Mammary epithelial cell (primary cell): ENCODE data around the gene RDH13.

Experiments used
- EZH2 ChIP-seq: IDR thresholded peaks from 2 replicates; pipeline ENCODE4 v1.6.1; 2012; ENCODE audit warnings: low read length, inconsistent platforms, borderline replicate concordance
- TF ChIP-seq, protein P1 (sequence below), 2 donors: IDR thresholded peaks in 1 of 2; conservative IDR thresholded peaks in 1 of 2; 2 replicates each; pipeline ENCODE4 v1.5.1; 2011 to 2012; ENCODE audit warnings: inconsistent platforms in 2 of 2, low read length in 2 of 2, mild to moderate bottlenecking in 2 of 2, control low read depth in 1 of 2, low read depth in 1 of 2; ENCODE audit not compliant: insufficient read depth in 1 of 2; ENCODE audit errors: extremely low read depth in 1 of 2

DNA sequence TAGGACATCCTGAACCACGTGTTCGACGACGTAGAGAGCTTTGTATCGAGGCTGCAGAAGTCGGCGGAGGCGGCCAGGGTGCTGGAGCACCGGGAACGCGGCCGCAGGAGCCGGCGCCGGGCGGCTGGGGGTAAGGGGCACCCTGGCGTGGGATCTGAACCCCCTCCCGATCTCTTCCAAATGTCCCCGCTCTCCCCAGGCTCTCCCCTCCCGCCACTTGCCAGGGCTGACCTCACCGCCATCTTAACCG, 18.7 kb upstream of the RDH13 start:
- TF ChIP-seq, protein P1, sequence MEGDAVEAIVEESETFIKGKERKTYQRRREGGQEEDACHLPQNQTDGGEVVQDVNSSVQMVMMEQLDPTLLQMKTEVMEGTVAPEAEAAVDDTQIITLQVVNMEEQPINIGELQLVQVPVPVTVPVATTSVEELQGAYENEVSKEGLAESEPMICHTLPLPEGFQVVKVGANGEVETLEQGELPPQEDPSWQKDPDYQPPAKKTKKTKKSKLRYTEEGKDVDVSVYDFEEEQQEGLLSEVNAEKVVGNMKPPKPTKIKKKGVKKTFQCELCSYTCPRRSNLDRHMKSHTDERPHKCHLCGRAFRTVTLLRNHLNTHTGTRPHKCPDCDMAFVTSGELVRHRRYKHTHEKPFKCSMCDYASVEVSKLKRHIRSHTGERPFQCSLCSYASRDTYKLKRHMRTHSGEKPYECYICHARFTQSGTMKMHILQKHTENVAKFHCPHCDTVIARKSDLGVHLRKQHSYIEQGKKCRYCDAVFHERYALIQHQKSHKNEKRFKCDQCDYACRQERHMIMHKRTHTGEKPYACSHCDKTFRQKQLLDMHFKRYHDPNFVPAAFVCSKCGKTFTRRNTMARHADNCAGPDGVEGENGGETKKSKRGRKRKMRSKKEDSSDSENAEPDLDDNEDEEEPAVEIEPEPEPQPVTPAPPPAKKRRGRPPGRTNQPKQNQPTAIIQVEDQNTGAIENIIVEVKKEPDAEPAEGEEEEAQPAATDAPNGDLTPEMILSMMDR (conservative IDR thresholded peaks at IDR 0.05 in 1 of 2, IDR thresholded peaks at IDR 0.05 in 1 of 2; ENCODE audit: extremely low read depth in 1 of 2, insufficient read depth in 1 of 2, low read depth in 1 of 2, low read length in 2 of 2), result no peak
- no peak for TF ChIP-seq EZH2
